ENCODE data around the gene TBX4. TPM values are rescaled to one million over a fixed set of nuclear protein-coding genes. Genes with fewer than 3 reads are reported as not detected.
"Not testable (repeated sequence)": the region's sequence is repeated elsewhere in the genome, so short reads cannot be mapped to it uniquely, and the experiment has no call there.

Gene TBX4
- total and polyA plus RNA-seq, 2 donors from 2014 or later, result not detected

- TF ChIP-seq CTCF (IDR thresholded peaks at IDR 0.05; ENCODE audit: borderline replicate concordance, extremely low read depth, insufficient read depth), result no peak
- DNase-seq (no peak), FAIRE-seq (no peak)
- Histone ChIP-seq H3K4me3 (ENCODE audit: low read length in 3 of 3) (no peak overlapping the region), H3K9me3 (ENCODE audit: control insufficient read depth in 2 of 3, insufficient read depth in 1 of 3, low read length in 3 of 3) (no peaks in the 10 kb centered on the region), H3K27me3 (ENCODE audit: control insufficient read depth, insufficient read depth, low read length) (no peaks in the 10 kb centered on the region), H3K4me1 (ENCODE audit: control insufficient read depth in 2 of 3, insufficient read depth in 2 of 3, low read depth in 1 of 3, low read length in 3 of 3) (no peaks in the 10 kb centered on the region), H3K36me3 (ENCODE audit: control insufficient read depth in 2 of 3, insufficient read depth in 3 of 3, low read length in 3 of 3) (no peaks in the 10 kb centered on the region), H3K9ac (ENCODE audit: low read length in 3 of 3) (no peak overlapping the region), H3K27ac (ENCODE audit: low read depth in 2 of 2, low read length in 2 of 2) (no peak overlapping the region)
- intact Hi-C loops (cut with DNase I), result no loop called here
Measured at GRCh38 chr17:61492759-61493526, 40.7 kb downstream of the TBX4 start.

DNA sequence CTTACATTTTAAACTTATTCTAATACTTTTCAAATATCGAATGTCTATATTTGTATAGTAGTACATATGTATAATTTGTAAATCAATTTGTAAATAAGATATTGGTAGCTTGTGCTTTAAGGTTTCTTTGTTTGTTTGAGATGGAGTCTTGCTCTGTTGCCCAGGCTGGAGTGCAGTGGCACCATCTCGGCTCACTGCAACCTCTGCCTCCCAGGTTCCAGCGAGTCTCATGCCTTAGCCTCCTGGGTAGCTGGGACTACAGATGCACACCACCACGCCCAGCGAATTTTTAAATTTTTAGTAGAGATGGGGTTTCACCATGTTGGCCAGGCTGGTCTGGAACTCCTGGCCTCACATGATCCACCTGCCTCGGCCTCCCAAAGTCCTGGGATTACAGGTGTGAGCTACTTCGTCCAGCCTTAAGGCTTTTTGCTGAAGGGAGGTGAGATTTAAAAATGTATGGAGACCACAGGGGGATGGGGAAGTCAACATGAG, 41.7 kb downstream of the TBX4 start:
- H3K27ac ChIP-seq (ENCODE audit: low read depth in 2 of 2, low read length in 2 of 2); H3K4me3 ChIP-seq (ENCODE audit: low read length in 3 of 3); H3K27me3 ChIP-seq (ENCODE audit: control insufficient read depth, insufficient read depth, low read length); DNase-seq; H3K36me3 ChIP-seq (ENCODE audit: control insufficient read depth in 2 of 3, insufficient read depth in 3 of 3, low read length in 3 of 3); FAIRE-seq; intact Hi-C loops (cut with DNase I); H3K4me1 ChIP-seq (ENCODE audit: control insufficient read depth in 2 of 3, insufficient read depth in 2 of 3, low read depth in 1 of 3, low read length in 3 of 3); H3K9ac ChIP-seq (ENCODE audit: low read length in 3 of 3); H3K9me3 ChIP-seq (ENCODE audit: control insufficient read depth in 2 of 3, insufficient read depth in 1 of 3, low read length in 3 of 3): not testable (repeated sequence)

DNA sequence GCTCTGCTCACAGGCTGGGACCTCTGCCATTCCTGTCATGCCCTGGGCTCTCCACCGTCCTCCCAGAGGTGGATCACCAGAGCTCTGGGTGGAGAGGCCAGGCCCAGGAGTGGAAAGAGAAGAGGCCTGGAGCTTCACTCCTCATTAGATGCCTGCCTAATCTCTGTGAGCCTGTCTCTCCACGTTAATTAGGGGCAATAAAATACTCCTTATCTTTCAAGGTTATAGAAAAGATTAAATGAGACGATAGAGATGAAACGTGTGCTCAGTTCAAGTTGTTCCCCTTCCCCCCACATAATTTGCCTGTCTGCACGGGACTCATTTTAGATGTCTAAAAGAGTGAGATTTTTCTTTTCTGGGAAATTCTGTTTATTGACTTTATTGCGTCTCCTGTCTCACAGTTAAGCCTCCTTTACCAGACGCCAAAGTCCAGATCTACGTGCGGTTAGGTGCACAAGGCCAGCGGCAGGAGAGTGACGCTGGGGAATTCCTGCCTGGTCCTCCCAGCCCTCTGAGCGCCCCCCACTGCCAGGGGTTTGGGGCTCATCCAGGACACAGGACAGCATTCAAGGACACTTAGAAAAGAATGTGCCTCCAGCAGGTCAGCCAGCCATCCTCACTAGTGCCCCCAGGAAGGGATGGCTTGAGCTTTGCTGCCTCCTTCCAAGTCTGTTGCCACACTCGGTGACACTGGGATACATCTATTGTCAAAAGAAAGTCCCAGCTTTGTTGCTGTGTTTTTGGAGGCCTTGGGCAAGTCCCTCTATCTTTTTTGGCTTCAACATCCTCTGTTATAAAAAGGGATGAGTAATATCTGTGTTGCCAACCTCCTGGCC, 42.3 kb downstream of the TBX4 start:
- no peaks in the 10 kb centered on the region for H3K9me3 ChIP-seq (ENCODE audit: control insufficient read depth in 2 of 3, insufficient read depth in 1 of 3, low read length in 3 of 3)
- FAIRE-seq, result no peak
- intact Hi-C loops (cut with DNase I), result no loop called here

More for the DNA sequence above, 42.3 kb downstream of the TBX4 start:
- no peak overlapping the region for H3K4me3 ChIP-seq (ENCODE audit: low read length in 3 of 3)
- H3K36me3 ChIP-seq (ENCODE audit: control insufficient read depth in 2 of 3, insufficient read depth in 3 of 3, low read length in 3 of 3), result no peaks in the 10 kb centered on the region
- H3K27ac ChIP-seq (ENCODE audit: low read depth in 2 of 2, low read length in 2 of 2), result no peak overlapping the region
- no peak for TF ChIP-seq CTCF (IDR thresholded peaks at IDR 0.05; ENCODE audit: borderline replicate concordance, extremely low read depth, insufficient read depth)
- DNase-seq, result no peak
- H3K4me1 ChIP-seq (ENCODE audit: control insufficient read depth in 2 of 3, insufficient read depth in 2 of 3, low read depth in 1 of 3, low read length in 3 of 3), result no peaks in the 10 kb centered on the region
- no peaks in the 10 kb centered on the region for H3K27me3 ChIP-seq (ENCODE audit: control insufficient read depth, insufficient read depth, low read length)
- no peak overlapping the region for H3K9ac ChIP-seq (ENCODE audit: low read length in 3 of 3)
